ENCODE measurements around the gene MRC1.

Gene MRC1

DNA sequence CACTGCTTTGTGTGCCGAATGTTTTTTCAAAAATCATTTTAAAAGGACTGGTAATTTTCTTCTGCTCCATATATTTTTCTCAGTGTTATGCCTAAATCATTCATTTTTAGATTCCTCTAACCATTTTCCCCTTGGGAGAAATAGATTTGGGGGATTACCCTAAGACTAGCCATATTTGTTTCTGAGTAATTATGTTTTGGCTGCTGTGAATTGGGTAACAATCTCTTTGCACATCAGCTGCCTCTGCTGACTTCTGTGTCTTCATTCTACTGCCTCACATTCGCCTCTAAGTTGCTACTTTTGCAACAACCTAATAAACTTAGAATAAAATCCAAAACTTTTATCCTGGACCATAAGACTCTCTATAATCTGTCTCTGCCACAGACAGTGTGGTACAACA lies 18.5 kb upstream of the MRC1 start:
- H4K20me1 ChIP-seq (ENCODE audit: insufficient read depth) = no peaks in the 10 kb centered on the region
- H3K4me1 ChIP-seq (ENCODE audit: low read depth, poor library complexity, severe bottlenecking) = peaks cover 9% of the 10 kb centered on the region
- H3K27me3 ChIP-seq (ENCODE audit: insufficient read depth, low read depth) = no peaks in the 10 kb centered on the region
- no peak for TF ChIP-seq CTCF (conservative IDR thresholded peaks at IDR 0.05; ENCODE audit: low read depth, low read length)
- H2AFZ ChIP-seq (ENCODE audit: low read depth) = no peak overlapping the region
- no peak overlapping the region for H3K4me3 ChIP-seq (IDR thresholded peaks at IDR 0.05; ENCODE audit: insufficient read depth, low read depth, low read length)
- no peak overlapping the region for H3K9ac ChIP-seq
- no peak overlapping the region for H3K4me2 ChIP-seq
- no peak overlapping the region for H3K27ac ChIP-seq
- no peaks in the 10 kb centered on the region for H3K36me3 ChIP-seq (ENCODE audit: insufficient read depth)
- H3K79me2 ChIP-seq (ENCODE audit: insufficient read depth, low read depth) = no peaks in the 10 kb centered on the region

GRCh38 chr10:17792991-17793390 lies 16.2 kb upstream of the MRC1 start:
- Histone ChIP-seq H3K4me2 (no peak overlapping the region), H3K4me3 (IDR thresholded peaks at IDR 0.05; ENCODE audit: insufficient read depth, low read depth, low read length) (no peak overlapping the region), H3K9ac (no peak overlapping the region), H3K4me1 (ENCODE audit: low read depth, poor library complexity, severe bottlenecking) (peaks cover 9% of the 10 kb centered on the region), H2AFZ (ENCODE audit: low read depth) (no peak overlapping the region), H4K20me1 (ENCODE audit: insufficient read depth) (no peaks in the 10 kb centered on the region), H3K79me2 (ENCODE audit: insufficient read depth, low read depth) (no peaks in the 10 kb centered on the region), H3K27ac (no peak overlapping the region), H3K27me3 (ENCODE audit: insufficient read depth, low read depth) (no peaks in the 10 kb centered on the region), H3K36me3 (ENCODE audit: insufficient read depth) (no peaks in the 10 kb centered on the region)
- TF ChIP-seq CTCF (conservative IDR thresholded peaks at IDR 0.05; ENCODE audit: low read depth, low read length) = no peak

DNA sequence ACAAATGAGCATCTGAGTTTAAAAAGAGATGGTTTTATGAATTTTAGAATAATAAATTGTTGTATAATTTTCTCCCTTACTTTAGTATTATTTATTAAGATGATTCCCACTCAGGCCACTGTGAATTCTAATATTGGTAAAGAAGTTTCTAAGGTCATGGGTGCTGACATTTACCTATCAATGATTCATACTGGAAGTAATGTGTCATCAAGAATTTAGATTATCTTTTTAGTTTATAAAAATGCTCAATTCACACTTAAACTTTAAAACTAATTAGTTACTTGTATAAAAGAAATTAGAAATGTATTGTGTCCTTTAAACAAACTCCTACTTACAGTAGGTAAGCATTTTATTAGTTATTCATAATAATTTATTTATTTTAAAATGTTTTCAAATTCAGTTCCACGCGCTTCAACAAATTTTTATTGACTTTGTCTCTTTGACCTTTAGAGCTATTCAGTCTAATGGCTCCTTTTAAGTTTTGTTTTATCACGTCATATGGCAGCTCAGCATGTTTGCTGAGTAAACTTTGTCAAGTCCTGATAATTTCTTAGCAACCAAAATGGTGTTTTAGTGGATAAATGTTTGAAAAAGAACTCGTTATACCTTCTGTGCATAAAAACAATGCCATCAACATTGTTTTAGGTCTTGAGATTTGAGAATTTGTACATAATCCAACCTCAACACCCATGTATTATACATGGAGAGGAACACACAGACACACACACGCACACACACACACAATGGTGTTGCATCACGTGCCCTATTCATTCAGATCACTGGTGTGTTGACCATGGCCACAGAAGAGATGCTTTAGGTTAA lies 15.1 kb upstream of the MRC1 start:
- Histone ChIP-seq H3K4me3 (IDR thresholded peaks at IDR 0.05; ENCODE audit: insufficient read depth, low read depth, low read length) (no peak overlapping the region), H3K27me3 (ENCODE audit: insufficient read depth, low read depth) (no peaks in the 10 kb centered on the region), H3K79me2 (ENCODE audit: insufficient read depth, low read depth) (no peaks in the 10 kb centered on the region), H3K27ac (no peak overlapping the region), H3K36me3 (ENCODE audit: insufficient read depth) (no peaks in the 10 kb centered on the region), H4K20me1 (ENCODE audit: insufficient read depth) (no peaks in the 10 kb centered on the region), H3K4me2 (no peak overlapping the region), H3K4me1 (ENCODE audit: low read depth, poor library complexity, severe bottlenecking) (peaks cover 9% of the 10 kb centered on the region), H2AFZ (ENCODE audit: low read depth) (no peak overlapping the region), H3K9ac (no peak overlapping the region)
- TF ChIP-seq CTCF (conservative IDR thresholded peaks at IDR 0.05; ENCODE audit: low read depth, low read length) = no peak

DNA sequence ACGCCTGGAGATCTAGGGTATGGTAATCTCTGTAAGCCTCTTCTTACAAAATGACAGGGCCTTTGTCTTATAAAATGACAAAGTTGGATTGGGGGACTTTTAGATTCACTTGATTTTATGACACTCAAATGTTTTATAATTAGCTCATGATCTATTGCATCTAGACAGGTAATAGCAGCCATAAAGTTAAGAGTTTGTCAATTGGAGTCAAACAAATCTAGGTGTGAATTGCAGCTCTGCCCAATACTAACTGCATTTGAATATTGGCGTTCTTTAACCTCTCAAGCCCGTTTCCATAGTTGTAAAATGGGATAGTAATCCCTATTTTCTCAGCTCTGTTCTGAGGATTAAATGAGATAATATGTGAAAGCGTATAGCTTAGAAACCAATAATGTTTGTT lies 14.1 kb upstream of the MRC1 start:
- Histone ChIP-seq H3K4me2 (no peak overlapping the region), H2AFZ (ENCODE audit: low read depth) (no peak overlapping the region), H3K36me3 (ENCODE audit: insufficient read depth) (no peaks in the 10 kb centered on the region), H3K79me2 (ENCODE audit: insufficient read depth, low read depth) (no peaks in the 10 kb centered on the region), H3K27me3 (ENCODE audit: insufficient read depth, low read depth) (no peaks in the 10 kb centered on the region), H3K9ac (no peak overlapping the region), H4K20me1 (ENCODE audit: insufficient read depth) (no peaks in the 10 kb centered on the region), H3K27ac (no peak overlapping the region), H3K4me1 (ENCODE audit: low read depth, poor library complexity, severe bottlenecking) (peaks cover 9% of the 10 kb centered on the region), H3K4me3 (IDR thresholded peaks at IDR 0.05; ENCODE audit: insufficient read depth, low read depth, low read length) (no peak overlapping the region)
- TF ChIP-seq CTCF (conservative IDR thresholded peaks at IDR 0.05; ENCODE audit: low read depth, low read length) = no peak
